Brain microvascular endothelial cell (primary cell): ENCODE results near the gene OR6C70.

ENCODE experiments used
- DNase-seq: peaks from one replicate; pipeline ENCODE4 v3.0.0-alpha.2; 2020
- H3K27ac ChIP-seq: fragments of 250-450 bp; sonication (Bioruptor Pico); 2 replicates; pipeline ENCODE4 v1.5.1; 2020; ENCODE audit warnings: mild to moderate bottlenecking, moderate library complexity
- H3K27me3 ChIP-seq: fragments of 250-450 bp; sonication (Bioruptor Pico); replicated peaks from 2 replicates; pipeline ENCODE4 v1.5.1; 2020; ENCODE audit warnings: mild to moderate bottlenecking
- H3K36me3 ChIP-seq: fragments of 250-450 bp; sonication (Bioruptor Pico); replicated peaks from 2 replicates; pipeline ENCODE4 v1.5.1; 2020; ENCODE audit warnings: mild to moderate bottlenecking
- H3K4me3 ChIP-seq: 2 replicates; pipeline ENCODE4 v1.5.1; 2011; ENCODE audit warnings: low read depth, mild to moderate bottlenecking, control low read depth, low read length, moderate library complexity
- in situ Hi-C: cut with HindIII; loops from 2 replicates; pipeline ENCODE4 v1.10.0; 2017; ENCODE audit warnings: low sequenced_read_pairs, low pct_ligation_motif_present
- TF ChIP-seq, protein P1 (sequence below): IDR thresholded peaks from 2 replicates; pipeline ENCODE4 v1.5.1; 2011; ENCODE audit warnings: low read depth, mild to moderate bottlenecking, moderate library complexity, low read length, control low read depth, inconsistent platforms; ENCODE audit errors: missing control alignments

OR6C70 gene

DNA sequence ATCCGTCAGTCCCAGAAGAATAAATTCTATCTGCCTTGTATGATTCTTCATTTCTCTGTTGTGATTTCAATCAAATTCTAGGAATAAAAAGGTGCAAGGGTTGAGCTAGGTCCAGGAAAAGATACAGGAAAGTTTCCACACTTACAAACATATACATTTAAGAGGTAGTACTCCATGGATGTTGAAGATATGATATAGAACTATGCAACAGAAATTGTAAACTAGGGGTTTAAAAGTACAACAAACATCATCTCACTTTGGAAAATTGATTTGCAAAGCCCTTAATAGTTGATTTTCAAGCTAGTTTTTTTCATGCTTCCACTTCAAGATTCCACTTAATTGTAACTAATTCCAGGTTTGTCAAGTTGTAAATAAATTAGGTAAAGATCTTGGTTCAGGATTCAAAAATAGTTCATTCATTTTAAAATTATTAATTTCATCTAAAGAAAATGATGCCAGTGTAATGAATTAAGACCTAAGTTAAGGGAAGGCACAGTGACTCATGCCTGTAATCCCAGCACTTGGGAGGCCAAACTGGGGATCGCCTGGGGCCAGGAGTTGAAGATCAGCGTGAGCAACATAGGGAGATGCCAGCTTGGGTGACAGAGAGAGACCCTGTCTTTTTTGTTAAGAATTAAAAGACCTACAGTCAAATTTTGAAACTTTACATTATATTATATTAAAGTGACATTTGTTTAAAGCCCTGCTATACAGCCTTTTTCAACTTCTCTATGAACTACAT, at the start of gene OR6C70:
OR6C70 (minus strand) TSS at position 51 of the 742 bp plus-strand sequence; CDS start at position 51, 0 bp downstream.
- H3K4me3 ChIP-seq = no peak within 1 kb of the TSS
- in situ Hi-C loops = no loop called here
- no peak for DNase-seq
- TF ChIP-seq, protein P1, sequence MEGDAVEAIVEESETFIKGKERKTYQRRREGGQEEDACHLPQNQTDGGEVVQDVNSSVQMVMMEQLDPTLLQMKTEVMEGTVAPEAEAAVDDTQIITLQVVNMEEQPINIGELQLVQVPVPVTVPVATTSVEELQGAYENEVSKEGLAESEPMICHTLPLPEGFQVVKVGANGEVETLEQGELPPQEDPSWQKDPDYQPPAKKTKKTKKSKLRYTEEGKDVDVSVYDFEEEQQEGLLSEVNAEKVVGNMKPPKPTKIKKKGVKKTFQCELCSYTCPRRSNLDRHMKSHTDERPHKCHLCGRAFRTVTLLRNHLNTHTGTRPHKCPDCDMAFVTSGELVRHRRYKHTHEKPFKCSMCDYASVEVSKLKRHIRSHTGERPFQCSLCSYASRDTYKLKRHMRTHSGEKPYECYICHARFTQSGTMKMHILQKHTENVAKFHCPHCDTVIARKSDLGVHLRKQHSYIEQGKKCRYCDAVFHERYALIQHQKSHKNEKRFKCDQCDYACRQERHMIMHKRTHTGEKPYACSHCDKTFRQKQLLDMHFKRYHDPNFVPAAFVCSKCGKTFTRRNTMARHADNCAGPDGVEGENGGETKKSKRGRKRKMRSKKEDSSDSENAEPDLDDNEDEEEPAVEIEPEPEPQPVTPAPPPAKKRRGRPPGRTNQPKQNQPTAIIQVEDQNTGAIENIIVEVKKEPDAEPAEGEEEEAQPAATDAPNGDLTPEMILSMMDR = no peak
- H3K36me3 ChIP-seq = no peaks in the 10 kb centered on the region
- H3K27me3 ChIP-seq = no peaks in the 10 kb centered on the region
- H3K27ac ChIP-seq = no peak within 1 kb of the TSS

DNA sequence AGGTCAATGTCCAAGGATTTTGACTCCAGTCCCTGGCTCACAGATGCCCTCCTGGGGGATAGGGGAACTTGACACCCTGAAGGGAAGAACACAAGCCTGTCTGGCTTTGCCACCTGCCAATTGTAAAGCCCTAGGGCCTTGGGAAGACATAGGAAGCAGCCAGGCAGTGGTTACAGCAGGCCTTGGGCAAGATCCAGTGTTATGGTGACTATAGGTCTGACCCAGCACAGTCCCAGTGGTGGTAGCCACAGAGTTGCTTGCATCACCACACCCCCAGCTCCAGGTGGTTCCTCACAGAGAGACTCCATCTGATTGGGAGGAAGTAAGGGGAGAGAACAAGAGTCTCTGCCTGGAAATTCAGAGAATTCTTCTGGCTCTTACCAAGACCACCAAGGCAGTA, 46.5 kb upstream of the OR6C70 start:
- TF ChIP-seq, protein P1 = no peak
- no peaks in the 10 kb centered on the region for H3K36me3 ChIP-seq
- in situ Hi-C loops = no loop called here
- no peaks in the 10 kb centered on the region for H3K27me3 ChIP-seq
- H3K4me3 ChIP-seq = no peak overlapping the region
- no peak overlapping the region for H3K27ac ChIP-seq
- no peak for DNase-seq

DNA sequence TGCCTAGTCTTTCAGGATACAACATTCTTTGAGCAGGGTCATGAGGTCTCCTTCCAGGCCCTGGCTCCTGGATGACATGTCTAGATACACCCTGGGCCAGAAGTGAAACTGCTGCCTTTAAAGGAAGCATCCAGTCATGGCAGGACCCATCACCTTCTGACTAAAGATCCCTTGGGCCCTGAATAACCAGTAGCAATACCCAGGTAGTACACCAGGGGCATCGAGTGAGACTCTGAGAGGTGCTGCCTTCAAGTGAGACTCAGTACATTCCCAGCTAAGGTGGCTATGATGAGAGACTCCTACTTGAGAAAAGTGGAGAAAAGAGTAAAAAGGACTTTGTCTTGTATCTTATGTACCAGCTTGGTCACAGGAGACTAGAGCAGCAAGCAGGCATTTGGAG, 45.8 kb upstream of the OR6C70 start:
- H3K36me3 ChIP-seq = no peaks in the 10 kb centered on the region
- no peak for DNase-seq
- TF ChIP-seq, protein P1 = peak; percentile 3
- no peak overlapping the region for H3K4me3 ChIP-seq
- H3K27me3 ChIP-seq = no peaks in the 10 kb centered on the region
- in situ Hi-C loops = no loop called here
- no peak overlapping the region for H3K27ac ChIP-seq

DNA sequence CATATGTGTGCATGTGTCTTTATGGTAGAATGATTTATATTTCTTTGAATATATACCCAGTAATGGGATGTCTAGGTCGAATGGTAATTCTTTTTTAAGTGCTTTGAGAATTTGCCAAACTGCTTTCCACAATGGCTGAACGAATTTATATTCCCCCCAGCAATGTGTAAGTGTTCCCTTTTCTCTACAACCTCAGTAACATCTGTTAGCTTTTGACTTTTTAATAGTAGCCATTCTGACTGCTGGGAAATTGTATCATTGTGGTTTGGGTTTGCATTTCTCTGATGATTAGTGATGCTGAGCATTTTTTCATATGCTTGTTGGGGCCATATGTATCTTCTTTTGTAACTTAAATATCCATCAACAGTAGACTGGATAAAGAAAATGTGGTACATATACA, 31.7 kb upstream of the OR6C70 start:
- TF ChIP-seq, protein P1 = no peak
- H3K4me3 ChIP-seq = no peak overlapping the region
- H3K27me3 ChIP-seq = no peaks in the 10 kb centered on the region
- H3K36me3 ChIP-seq = no peaks in the 10 kb centered on the region
- no peak overlapping the region for H3K27ac ChIP-seq
- DNase-seq = no peak
- in situ Hi-C loops = no loop called here

DNA sequence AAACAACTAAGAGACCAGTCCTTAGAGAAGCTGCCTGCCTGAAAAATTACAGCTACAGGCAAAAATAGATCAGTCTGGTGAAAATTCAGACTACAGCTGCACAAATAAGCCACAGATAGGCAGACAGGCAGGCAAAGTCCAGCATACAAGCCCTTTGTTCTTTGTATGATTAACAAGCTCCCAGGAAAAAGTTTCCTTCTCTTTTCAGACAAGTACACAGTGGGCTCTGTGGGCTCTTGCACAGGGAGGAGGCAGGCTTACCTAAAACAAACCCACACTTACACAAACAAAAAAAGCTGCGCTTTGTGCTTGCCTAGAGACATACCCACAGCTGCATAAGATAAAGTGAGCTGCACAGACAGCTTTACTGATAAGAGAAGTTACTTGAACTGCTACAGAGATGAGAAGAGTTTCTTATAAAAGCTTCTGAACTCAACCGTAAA, 29.9 kb upstream of the OR6C70 start:
- no peak overlapping the region for H3K27ac ChIP-seq
- H3K4me3 ChIP-seq = no peak overlapping the region
- no peaks in the 10 kb centered on the region for H3K27me3 ChIP-seq
- TF ChIP-seq, protein P1 = no peak
- no peak for DNase-seq
- H3K36me3 ChIP-seq = no peaks in the 10 kb centered on the region
- in situ Hi-C loops = no loop called here

DNA sequence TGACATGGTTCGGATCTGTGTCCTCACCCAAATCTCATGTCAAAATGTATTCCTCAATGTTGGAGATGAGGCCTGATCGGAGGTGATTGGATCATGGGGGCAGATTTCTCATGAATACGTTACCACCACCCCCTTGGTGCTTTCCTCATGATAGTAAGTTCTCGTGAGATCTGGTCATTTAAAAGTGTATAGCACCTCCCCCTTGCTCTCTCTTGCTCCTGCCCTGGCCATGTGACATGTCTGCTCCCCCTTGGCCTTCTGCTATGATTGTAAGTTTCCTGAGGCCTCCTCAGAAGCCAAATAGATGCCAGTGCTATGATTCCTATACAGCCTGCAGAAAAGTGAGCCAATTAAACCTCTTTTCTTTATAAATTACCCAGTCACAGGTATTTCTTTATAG, 29.3 kb upstream of the OR6C70 start:
- no peak overlapping the region for H3K27ac ChIP-seq
- H3K27me3 ChIP-seq = no peaks in the 10 kb centered on the region
- DNase-seq = no peak
- TF ChIP-seq, protein P1 = no peak
- in situ Hi-C loops = no loop called here
- H3K36me3 ChIP-seq = no peaks in the 10 kb centered on the region
- no peak overlapping the region for H3K4me3 ChIP-seq
